GM23338 (cell line): Measurements from ENCODE around the gene TVP23A. TPM values are rescaled to one million over a fixed set of nuclear protein-coding genes. Genes with fewer than 3 reads are reported as not detected.

Experiments used
- ATAC-seq: fragments of 200-7000 bp; cut with Tn5 transposase; 3 replicates; pipeline ENCODE4 v1.9.1; 2020
- DNase-seq: peaks from one replicate; pipeline ENCODE4 v3.0.0-alpha.2; 2015; ENCODE audit warnings: low spot score
- H2AFZ ChIP-seq: fragments of 200-600 bp; sonication (generic); 2 replicates; pipeline ENCODE4 v1.8.0; 2016; ENCODE audit warnings: antibody characterized with exemption, mild to moderate bottlenecking, moderate library complexity
- H3F3A ChIP-seq: fragments of 200-600 bp; sonication (generic); replicated peaks from 2 replicates; pipeline ENCODE4 v1.8.0; 2017; ENCODE audit warnings: antibody characterized with exemption, mixed run types, low read depth
- H3K27ac ChIP-seq: fragments of 200-600 bp; sonication (generic); 2 replicates; pipeline ENCODE4 v1.6.1; 2016; ENCODE audit warnings: low read depth
- H3K27me3 ChIP-seq: fragments of 200-600 bp; sonication (generic); 2 replicates; pipeline ENCODE4 v1.8.0; 2016; ENCODE audit warnings: mild to moderate bottlenecking, mixed run types, moderate library complexity; ENCODE audit not compliant: insufficient read depth
- H3K36me3 ChIP-seq: fragments of 200-600 bp; sonication (generic); 2 replicates; pipeline ENCODE4 v1.8.0; 2016; ENCODE audit warnings: mild to moderate bottlenecking; ENCODE audit not compliant: insufficient read depth
- H3K4me1 ChIP-seq: fragments of 200-600 bp; sonication (generic); 2 replicates; pipeline ENCODE4 v1.8.0; 2016; ENCODE audit warnings: mild to moderate bottlenecking, moderate library complexity; ENCODE audit not compliant: insufficient read depth
- H3K4me2 ChIP-seq: fragments of 200-600 bp; sonication (generic); 2 replicates; pipeline ENCODE4 v1.7.1; 2017; ENCODE audit warnings: mixed run types
- H3K4me3 ChIP-seq: fragments of 200-600 bp; sonication (generic); 2 replicates; pipeline ENCODE4 v1.6.1; 2016; ENCODE audit warnings: mixed run types
- H3K79me2 ChIP-seq: fragments of 200-600 bp; sonication (generic); replicated peaks from 2 replicates; pipeline ENCODE4 v1.8.0; 2017; ENCODE audit warnings: mild to moderate bottlenecking; ENCODE audit not compliant: insufficient read depth
- H3K9me2 ChIP-seq: fragments of 200-600 bp; sonication (generic); 2 replicates; pipeline ENCODE4 v1.8.0; 2017; ENCODE audit not compliant: insufficient read depth
- H4K20me1 ChIP-seq: fragments of 200-600 bp; sonication (generic); replicated peaks from 2 replicates; pipeline ENCODE4 v1.8.0; 2017; ENCODE audit warnings: mild to moderate bottlenecking; ENCODE audit not compliant: insufficient read depth
- H3K27ac Mint-ChIP-seq: 2 replicates; pipeline ENCODE4 v1.8.0; 2020; ENCODE audit warnings: inconsistent platforms, mild to moderate bottlenecking, moderate library complexity, mixed read lengths
- H3K27me3 Mint-ChIP-seq: 3 replicates; pipeline ENCODE4 v1.8.0; 2022; ENCODE audit warnings: low read depth, mild to moderate bottlenecking, moderate library complexity, mixed read lengths, inconsistent platforms; ENCODE audit not compliant: insufficient read depth, poor library complexity
- H3K36me3 Mint-ChIP-seq: 3 replicates; pipeline ENCODE4 v1.8.0; 2021; ENCODE audit warnings: low read depth, mild to moderate bottlenecking, inconsistent platforms, moderate library complexity, mixed read lengths
- H3K4me1 Mint-ChIP-seq: 3 replicates; pipeline ENCODE4 v1.8.0; 2020; ENCODE audit warnings: mild to moderate bottlenecking, inconsistent platforms, mixed read lengths
- H3K4me3 Mint-ChIP-seq: 3 replicates; pipeline ENCODE4 v1.8.0; 2021; ENCODE audit warnings: moderate library complexity, mild to moderate bottlenecking, inconsistent platforms, mixed read lengths
- H3K9me3 Mint-ChIP-seq: 3 replicates; pipeline ENCODE4 v1.8.0; 2020; ENCODE audit warnings: moderate library complexity, mild to moderate bottlenecking, inconsistent platforms, mixed read lengths
- ETS1 ChIP-seq: IDR thresholded peaks from 2 replicates; pipeline ENCODE4 v1.6.1; 2016; ENCODE audit warnings: antibody characterized with exemption
- EZH2 ChIP-seq: fragments of 200-600 bp; sonication (generic); IDR thresholded peaks from one replicate; pipeline ENCODE4 v1.8.0; 2017; ENCODE audit warnings: antibody characterized with exemption, mild to moderate bottlenecking, low read depth; ENCODE audit not compliant: unreplicated experiment
- STAT1 ChIP-seq: IDR thresholded peaks from one replicate; pipeline ENCODE4 v1.6.1; 2016; ENCODE audit warnings: antibody characterized with exemption; ENCODE audit not compliant: unreplicated experiment
- ZNF331 ChIP-seq: fragments of 250-450 bp; sonication (Bioruptor Pico); IDR thresholded peaks from 2 replicates; pipeline ENCODE4 v1.5.0; 2020; ENCODE audit warnings: low read depth, mild to moderate bottlenecking, moderate library complexity
- polyA plus RNA-seq: library from polyadenylated mRNA; unstranded; fragments of >200 nt; fragmentation: Nextera tagmentation; extraction: Ambion mirVana; gene quantifications from 2 replicates; pipeline ENCODE4 v1.2.1, GENCODE V29; 2016
- total RNA-seq: library from RNA; depleted of rRNA; stranded (reverse); fragments of >200 nt; shearing (Covaris generic); gene quantifications from 2 replicates; pipeline ENCODE4 v1.2.3, GENCODE V29; 2014
- TF ChIP-seq, protein P1 (sequence below), 2 experiments: fragments of 200-600 bp in 1 of 2; sonication (generic) in 1 of 2; conservative IDR thresholded peaks; 2 replicates each; pipeline versions ENCODE4 v1.5.1 to v1.6.1; 2016 to 2017; ENCODE audit warnings: antibody characterized with exemption in 2 of 2, low read depth in 2 of 2, mild to moderate bottlenecking in 2 of 2, moderate library complexity in 1 of 2
- TF ChIP-seq, protein P2 (sequence below): IDR thresholded peaks from one replicate; pipeline ENCODE4 v1.6.1; 2018; ENCODE audit warnings: antibody characterized with exemption; ENCODE audit not compliant: unreplicated experiment

TVP23A gene
- total and polyA plus RNA-seq, 2 experiments from 2014 or later, result 2.8 to 4.5 TPM

DNA sequence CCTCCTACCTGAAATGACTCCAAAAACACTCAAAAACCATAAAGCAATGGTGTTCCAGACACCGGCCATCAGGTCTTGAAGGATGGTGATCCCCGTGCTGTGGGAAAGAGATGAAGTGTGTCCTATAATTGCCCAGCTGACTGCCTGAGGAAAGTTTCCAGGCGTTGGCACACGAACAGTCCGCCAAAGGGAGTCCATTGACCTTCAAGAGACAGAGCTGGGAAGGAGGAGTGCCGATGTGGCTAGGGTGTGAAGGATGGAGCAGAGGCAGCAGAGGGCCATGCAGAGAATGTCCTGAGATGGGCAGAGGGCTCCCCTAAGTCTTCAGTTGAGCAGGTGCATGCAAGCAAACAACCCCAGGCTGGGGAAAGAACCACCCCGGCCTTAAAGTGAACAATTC is 86.8 kb downstream of the TVP23A start:
- no peak overlapping the region for H3K4me2 ChIP-seq
- DNase-seq, result no peak
- no peak overlapping the region for H3K4me3 ChIP-seq
- no peak overlapping the region for H2AFZ ChIP-seq
- H3K27ac ChIP-seq, result no peak overlapping the region
- H3F3A ChIP-seq, result no peaks in the 10 kb centered on the region
- H3K4me1 ChIP-seq, result no peaks in the 10 kb centered on the region
- Mint-ChIP-seq H3K27ac (no peak overlapping the region), H3K36me3 (peaks cover 4% of the 10 kb centered on the region; the same call in 1 of the 3 replicates), H3K9me3 (peaks cover 5% of the 10 kb centered on the region; the same call in 2 of the 3 replicates), H3K4me1 (no peaks in the 10 kb centered on the region; the same call in 2 of the 3 replicates), H3K4me3 (no peak overlapping the region), H3K27me3 (no peaks in the 10 kb centered on the region)
- H4K20me1 ChIP-seq, result no peaks in the 10 kb centered on the region
- ATAC-seq, result no peak
- H3K36me3 ChIP-seq, result no peaks in the 10 kb centered on the region
- H3K27me3 ChIP-seq, result no peaks in the 10 kb centered on the region
- H3K9me2 ChIP-seq, result no peaks in the 10 kb centered on the region
- TF ChIP-seq STAT1 (no peak), ETS1 (no peak), ZNF331 (CRISPR knock-in tag) (no peak), EZH2 (no peak)
- TF ChIP-seq, protein P1, sequence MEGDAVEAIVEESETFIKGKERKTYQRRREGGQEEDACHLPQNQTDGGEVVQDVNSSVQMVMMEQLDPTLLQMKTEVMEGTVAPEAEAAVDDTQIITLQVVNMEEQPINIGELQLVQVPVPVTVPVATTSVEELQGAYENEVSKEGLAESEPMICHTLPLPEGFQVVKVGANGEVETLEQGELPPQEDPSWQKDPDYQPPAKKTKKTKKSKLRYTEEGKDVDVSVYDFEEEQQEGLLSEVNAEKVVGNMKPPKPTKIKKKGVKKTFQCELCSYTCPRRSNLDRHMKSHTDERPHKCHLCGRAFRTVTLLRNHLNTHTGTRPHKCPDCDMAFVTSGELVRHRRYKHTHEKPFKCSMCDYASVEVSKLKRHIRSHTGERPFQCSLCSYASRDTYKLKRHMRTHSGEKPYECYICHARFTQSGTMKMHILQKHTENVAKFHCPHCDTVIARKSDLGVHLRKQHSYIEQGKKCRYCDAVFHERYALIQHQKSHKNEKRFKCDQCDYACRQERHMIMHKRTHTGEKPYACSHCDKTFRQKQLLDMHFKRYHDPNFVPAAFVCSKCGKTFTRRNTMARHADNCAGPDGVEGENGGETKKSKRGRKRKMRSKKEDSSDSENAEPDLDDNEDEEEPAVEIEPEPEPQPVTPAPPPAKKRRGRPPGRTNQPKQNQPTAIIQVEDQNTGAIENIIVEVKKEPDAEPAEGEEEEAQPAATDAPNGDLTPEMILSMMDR (conservative IDR thresholded peaks at IDR 0.05; ENCODE audit: low read depth in 2 of 2), result no peak
- TF ChIP-seq, protein P2, sequence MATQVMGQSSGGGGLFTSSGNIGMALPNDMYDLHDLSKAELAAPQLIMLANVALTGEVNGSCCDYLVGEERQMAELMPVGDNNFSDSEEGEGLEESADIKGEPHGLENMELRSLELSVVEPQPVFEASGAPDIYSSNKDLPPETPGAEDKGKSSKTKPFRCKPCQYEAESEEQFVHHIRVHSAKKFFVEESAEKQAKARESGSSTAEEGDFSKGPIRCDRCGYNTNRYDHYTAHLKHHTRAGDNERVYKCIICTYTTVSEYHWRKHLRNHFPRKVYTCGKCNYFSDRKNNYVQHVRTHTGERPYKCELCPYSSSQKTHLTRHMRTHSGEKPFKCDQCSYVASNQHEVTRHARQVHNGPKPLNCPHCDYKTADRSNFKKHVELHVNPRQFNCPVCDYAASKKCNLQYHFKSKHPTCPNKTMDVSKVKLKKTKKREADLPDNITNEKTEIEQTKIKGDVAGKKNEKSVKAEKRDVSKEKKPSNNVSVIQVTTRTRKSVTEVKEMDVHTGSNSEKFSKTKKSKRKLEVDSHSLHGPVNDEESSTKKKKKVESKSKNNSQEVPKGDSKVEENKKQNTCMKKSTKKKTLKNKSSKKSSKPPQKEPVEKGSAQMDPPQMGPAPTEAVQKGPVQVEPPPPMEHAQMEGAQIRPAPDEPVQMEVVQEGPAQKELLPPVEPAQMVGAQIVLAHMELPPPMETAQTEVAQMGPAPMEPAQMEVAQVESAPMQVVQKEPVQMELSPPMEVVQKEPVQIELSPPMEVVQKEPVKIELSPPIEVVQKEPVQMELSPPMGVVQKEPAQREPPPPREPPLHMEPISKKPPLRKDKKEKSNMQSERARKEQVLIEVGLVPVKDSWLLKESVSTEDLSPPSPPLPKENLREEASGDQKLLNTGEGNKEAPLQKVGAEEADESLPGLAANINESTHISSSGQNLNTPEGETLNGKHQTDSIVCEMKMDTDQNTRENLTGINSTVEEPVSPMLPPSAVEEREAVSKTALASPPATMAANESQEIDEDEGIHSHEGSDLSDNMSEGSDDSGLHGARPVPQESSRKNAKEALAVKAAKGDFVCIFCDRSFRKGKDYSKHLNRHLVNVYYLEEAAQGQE, result no peak
- no peaks in the 10 kb centered on the region for H3K79me2 ChIP-seq

- Mint-ChIP-seq H3K27me3 (no peaks in the 10 kb centered on the region), H3K27ac (no peak overlapping the region), H3K4me3 (no peak overlapping the region), H3K4me1 (no peaks in the 10 kb centered on the region; the same call in 2 of the 3 replicates), H3K36me3 (peaks cover 4% of the 10 kb centered on the region; the same call in 1 of the 3 replicates), H3K9me3 (peaks cover 5% of the 10 kb centered on the region; the same call in 2 of the 3 replicates)
- no peaks in the 10 kb centered on the region for H3F3A ChIP-seq
- no peaks in the 10 kb centered on the region for H3K4me1 ChIP-seq
- H3K27ac ChIP-seq, result no peak overlapping the region
- H3K9me2 ChIP-seq, result no peaks in the 10 kb centered on the region
- DNase-seq (peak; percentile 35), ATAC-seq (peak; percentile 61)
- no peak overlapping the region for H2AFZ ChIP-seq
- no peaks in the 10 kb centered on the region for H3K79me2 ChIP-seq
- no peak overlapping the region for H3K4me2 ChIP-seq
- no peak overlapping the region for H3K4me3 ChIP-seq
- no peaks in the 10 kb centered on the region for H3K36me3 ChIP-seq
- no peaks in the 10 kb centered on the region for H3K27me3 ChIP-seq
- no peaks in the 10 kb centered on the region for H4K20me1 ChIP-seq
- TF ChIP-seq, protein P1 (conservative IDR thresholded peaks at IDR 0.05; ENCODE audit: low read depth in 2 of 2), result peak in 1 of 2 experiments; percentile 47; a peak in 2 of 4 replicates
- TF ChIP-seq ZNF331 (CRISPR knock-in tag), result no peak
Measured at GRCh38 chr16:10729104-10730048, 89.2 kb downstream of the TVP23A start.
